GM21737 (cell line): ENCODE results near the gene NOTCH3.

Experiments used
- ATAC-seq: cut with Tn5 transposase; IDR thresholded peaks from one replicate; pipeline ENCODE4 v1.9.1; 2021; ENCODE audit warnings: mild to moderate bottlenecking, moderate library complexity; ENCODE audit not compliant: unreplicated experiment

NOTCH3 gene

GRCh38 chr19:15125232-15126067 is 75.3 kb downstream of the NOTCH3 start:
- ATAC-seq: peak; percentile 81

GRCh38 chr19:15124572-15125231 is 76.1 kb downstream of the NOTCH3 start:
- ATAC-seq: no peak

- no peak for ATAC-seq
Observed at GRCh38 chr19:15123900-15124299, 76.9 kb downstream of the NOTCH3 start.

- ATAC-seq: no peak
Observed at GRCh38 chr19:15123031-15123890, 77.5 kb downstream of the NOTCH3 start.

GRCh38 chr19:15122331-15123030 is 78.3 kb downstream of the NOTCH3 start:
- no peak for ATAC-seq

- ATAC-seq: no peak
Observed at GRCh38 chr19:15120135-15121026, 80.4 kb downstream of the NOTCH3 start.

- ATAC-seq: no peak
Observed at GRCh38 chr19:15118789-15119494, 81.9 kb downstream of the NOTCH3 start.

GRCh38 chr19:15118248-15118647 is 82.5 kb downstream of the NOTCH3 start:
- ATAC-seq: no peak

GRCh38 chr19:15116856-15117255 is 83.9 kb downstream of the NOTCH3 start:
- ATAC-seq: no peak

GRCh38 chr19:15115762-15116615 is 84.8 kb downstream of the NOTCH3 start:
- ATAC-seq: no peak

GRCh38 chr19:15115080-15115479 is 85.7 kb downstream of the NOTCH3 start:
- ATAC-seq: no peak

GRCh38 chr19:15114153-15114540 is 86.6 kb downstream of the NOTCH3 start:
- no peak for ATAC-seq

- no peak for ATAC-seq
Observed at GRCh38 chr19:15113245-15114152, 87.3 kb downstream of the NOTCH3 start.

GRCh38 chr19:15112385-15112784 is 88.4 kb downstream of the NOTCH3 start:
- ATAC-seq: no peak

GRCh38 chr19:15111758-15112157 is 89.0 kb downstream of the NOTCH3 start:
- ATAC-seq: no peak

GRCh38 chr19:15110418-15110815 is 90.4 kb downstream of the NOTCH3 start:
- ATAC-seq: no peak

- no peak for ATAC-seq
Observed at GRCh38 chr19:15109768-15110417, 90.9 kb downstream of the NOTCH3 start.
